ENCODE results near the gene EFNA3. TPM values are rescaled to one million over a fixed set of nuclear protein-coding genes. Genes with fewer than 3 reads are reported as not detected.

Gene EFNA3
- total and polyA plus RNA-seq, 9 of the 15 experiments (the other 6 are each of a cell fraction or from before 2014, with no cell fraction given): 0.59 to 7.9 (median 4.7) TPM

DNA sequence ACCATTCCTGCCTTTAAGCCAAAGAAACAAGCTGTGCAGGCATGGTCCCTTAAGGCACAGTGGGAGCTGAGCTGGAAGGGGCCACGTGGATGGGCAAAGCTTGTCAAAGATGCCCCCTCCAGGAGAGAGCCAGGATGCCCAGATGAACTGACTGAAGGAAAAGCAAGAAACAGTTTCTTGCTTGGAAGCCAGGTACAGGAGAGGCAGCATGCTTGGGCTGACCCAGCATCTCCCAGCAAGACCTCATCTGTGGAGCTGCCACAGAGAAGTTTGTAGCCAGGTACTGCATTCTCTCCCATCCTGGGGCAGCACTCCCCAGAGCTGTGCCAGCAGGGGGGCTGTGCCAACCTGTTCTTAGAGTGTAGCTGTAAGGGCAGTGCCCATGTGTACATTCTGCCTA is 55.7 kb downstream of the EFNA3 start:
- Histone ChIP-seq H3K27ac (ENCODE audit: extremely low read depth, low read depth, low read length) (no peak overlapping the region), H3K9me3 (replicated peaks; ENCODE audit: control insufficient read depth, insufficient read depth, low read depth, low read length) (no peaks in the 10 kb centered on the region), H3K4me1 (replicated peaks in 1 of 2; ENCODE audit: control insufficient read depth in 2 of 2, insufficient read depth in 2 of 2, low read length in 2 of 2) (peaks cover 57 to 69% of the 10 kb centered on the region in 2 experiments), H3K4me3 (peak overlapping the region; percentile 82; the same call in 1 of the 2 replicates), H3K9ac (ENCODE audit: insufficient read depth in 1 of 2, low read depth in 2 of 2, low read length in 2 of 2) (peak overlapping the region; percentile 39 to 91; a peak in 3 of 4 replicates), H4K20me1 (replicated peaks; ENCODE audit: control insufficient read depth, insufficient read depth, low read length) (no peaks in the 10 kb centered on the region), H3K9me1 (ENCODE audit: control insufficient read depth, insufficient read depth, low read length) (no peaks in the 10 kb centered on the region), H3K27me3 (ENCODE audit: control insufficient read depth in 2 of 2, insufficient read depth in 2 of 2, low read length in 2 of 2) (no peaks in the 10 kb centered on the region), H3K36me3 (ENCODE audit: control insufficient read depth, insufficient read depth, low read length) (peaks cover 44% of the 10 kb centered on the region), H3K4me2 (ENCODE audit: insufficient read depth, low read length) (peak overlapping the region; percentile 84), H3K79me2 (ENCODE audit: control insufficient read depth, insufficient read depth, low read length) (peaks cover 42% of the 10 kb centered on the region), H2AFZ (ENCODE audit: low read depth, low read length) (no peak overlapping the region)
- ChIA-PET CTCF (ENCODE audit: low intra/inter-chr PET ratio) (no interaction called here), POLR2A (interaction anchor here (1.0 to 2.2 kb wide), 5 partner anchors 10 to 164 kb away, joined by 3 to 7 read pairs (median 3); partner anchors contain the start of gene SHC1)
- intact Hi-C loops (cut with micrococcal nuclease): no loop called here
- in situ Hi-C loops (cut with MboI): no loop called here
- ATAC-seq (no peak), FAIRE-seq (no peak), DNase-seq (ENCODE audit: extremely low read depth in 1 of 4, low spot score in 3 of 4) (peak in 1 of 4 experiments; percentile 4)
- BruUV-seq (replicated peaks): no TSS peak
- TF ChIP-seq CHCHD3 (CRISPR knock-in tag; IDR thresholded peaks at IDR 0.05) (no peak), KLF6 (CRISPR knock-in tag; IDR thresholded peaks at IDR 0.05; ENCODE audit: borderline replicate concordance) (no peak), MTA2 (IDR thresholded peaks at IDR 0.05; ENCODE audit: low read depth) (no peak), RBM39 (optimal IDR thresholded peaks at IDR 0.05; ENCODE audit: low read depth, low read length) (no peak), SMARCB1 (IDR thresholded peaks at IDR 0.05; ENCODE audit: insufficient read length, low read depth) (no peak), ZNF551 (CRISPR knock-in tag; IDR thresholded peaks at IDR 0.05) (no peak)
- TF ChIP-seq, protein P1, sequence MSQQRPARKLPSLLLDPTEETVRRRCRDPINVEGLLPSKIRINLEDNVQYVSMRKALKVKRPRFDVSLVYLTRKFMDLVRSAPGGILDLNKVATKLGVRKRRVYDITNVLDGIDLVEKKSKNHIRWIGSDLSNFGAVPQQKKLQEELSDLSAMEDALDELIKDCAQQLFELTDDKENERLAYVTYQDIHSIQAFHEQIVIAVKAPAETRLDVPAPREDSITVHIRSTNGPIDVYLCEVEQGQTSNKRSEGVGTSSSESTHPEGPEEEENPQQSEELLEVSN (IDR thresholded peaks at IDR 0.05; ENCODE audit: borderline replicate concordance in 1 of 2, extremely low read depth in 1 of 2, insufficient read depth in 1 of 2, insufficient read length in 1 of 2, low read depth in 1 of 2, low read length in 1 of 2, poor library complexity in 1 of 2, severe bottlenecking in 1 of 2): no peak
- WGBS (ENCODE audit: insufficient coverage, low coverage, missing lambda C conversion rate): 63% methylated on average over 1 of the region's 1 CpG
